ENCODE results near the gene GALC. TPM values are rescaled to one million over a fixed set of nuclear protein-coding genes. Genes with fewer than 3 reads are reported as not detected.
"Not testable (repeated sequence)": the region's sequence is repeated elsewhere in the genome, so short reads cannot be mapped to it uniquely, and the experiment has no call there.

The GALC gene
- 11.1 and 13.4 TPM in 2 replicates for total RNA-seq

DNA sequence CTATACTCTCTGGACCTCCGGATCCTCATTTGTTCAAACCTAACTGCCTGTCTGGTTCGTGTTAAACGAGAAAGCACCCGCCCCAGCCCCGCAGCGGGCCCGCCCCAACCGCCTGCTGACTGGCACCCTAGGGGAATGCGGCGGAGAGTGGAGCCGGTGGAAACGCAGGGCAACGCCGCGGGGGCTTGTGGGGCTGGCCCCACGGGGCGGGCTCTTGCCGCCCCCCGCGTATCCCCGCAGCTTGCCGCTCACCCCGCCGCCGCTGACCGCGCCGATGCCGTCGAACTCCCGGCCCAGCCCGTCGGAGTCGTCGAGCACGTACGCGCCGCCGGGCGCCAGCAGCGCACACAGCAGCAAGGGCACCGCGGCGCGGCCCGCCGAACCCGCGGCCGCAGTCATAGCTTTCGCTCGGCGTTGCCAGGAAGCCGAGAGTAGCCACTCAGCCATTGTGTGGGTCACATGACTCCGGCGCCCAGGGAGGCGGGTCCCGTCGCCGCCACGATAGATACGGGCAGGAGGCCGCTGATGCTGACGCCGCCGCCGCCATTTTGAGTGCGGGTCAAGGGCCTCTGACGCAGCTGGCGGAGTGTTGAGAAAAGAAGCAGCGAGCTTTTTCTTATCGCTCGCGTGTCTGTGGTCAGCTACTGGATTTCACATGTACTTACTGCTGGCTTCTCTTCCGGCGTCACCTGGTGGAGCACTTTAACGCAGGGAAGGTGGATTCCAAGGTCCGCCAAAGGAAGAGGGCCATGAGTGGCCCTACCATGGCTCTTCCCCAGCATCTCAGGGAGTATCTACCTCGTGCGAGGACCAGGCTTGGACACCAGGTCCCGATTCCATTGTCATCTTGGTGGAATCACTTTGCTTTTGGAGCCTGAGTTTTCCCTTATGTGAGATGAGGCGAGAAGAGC, at the start of gene GALC:
Gene GALC (minus strand): TSS at position 465 of the 911 bp plus-strand sequence. CDS start 18 bp downstream, at position 447.
- H3K4me1 Mint-ChIP-seq (ENCODE audit: low read depth), result peaks cover 54% of the 10 kb centered on the region
- peak within 1 kb of the TSS; percentile 93 for H3K27ac Mint-ChIP-seq

DNA sequence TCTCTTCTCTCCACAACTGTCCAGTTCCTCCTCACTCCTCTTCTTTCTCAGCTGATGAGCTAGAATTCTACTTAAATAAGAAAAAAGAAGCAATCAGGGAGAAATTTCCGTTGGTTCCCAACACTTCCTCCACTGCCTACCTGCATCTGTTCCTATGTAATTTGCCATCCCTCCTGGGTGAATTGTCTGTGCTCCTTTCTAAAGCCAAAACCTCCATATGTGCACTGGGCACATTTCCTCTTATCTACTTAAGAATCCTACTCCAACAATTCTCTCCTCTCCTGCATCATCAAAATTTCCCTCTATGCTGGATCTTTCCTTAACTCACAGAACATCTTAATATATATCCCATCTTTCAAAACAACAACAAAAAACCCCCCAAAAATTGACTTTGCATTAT, 47.2 kb upstream of the GALC start:
- H3K27ac Mint-ChIP-seq, result no peak overlapping the region
- intact Hi-C loops (cut with micrococcal nuclease), result no loop called here
- H3K4me1 Mint-ChIP-seq (ENCODE audit: low read depth), result peaks cover 26% of the 10 kb centered on the region
- H3K9me3 Mint-ChIP-seq, result no peaks in the 10 kb centered on the region
- no peaks in the 10 kb centered on the region for H3K36me3 Mint-ChIP-seq (ENCODE audit: low read depth)
- no peak overlapping the region for H3K4me3 Mint-ChIP-seq (ENCODE audit: low read depth)
- H3K27me3 Mint-ChIP-seq (ENCODE audit: low read depth), result peaks cover 3% of the 10 kb centered on the region
- no peak for DNase-seq (ENCODE audit: low spot score)

More for the DNA sequence above, at the start of gene GALC:
- Mint-ChIP-seq H3K36me3 (ENCODE audit: low read depth) (no peaks in the 10 kb centered on the region), H3K9me3 (peaks cover 3% of the 10 kb centered on the region), H3K4me3 (ENCODE audit: low read depth) (peak within 1 kb of the TSS; percentile 93), H3K27me3 (ENCODE audit: low read depth) (no peaks in the 10 kb centered on the region)
- peak; percentile 94 for DNase-seq (ENCODE audit: low spot score)
- intact Hi-C loops (cut with micrococcal nuclease), result loop anchor here (1.0 to 10.0 kb wide), 5 partner anchors 13 to 802 kb away; partner anchors contain the start of gene EML5

DNA sequence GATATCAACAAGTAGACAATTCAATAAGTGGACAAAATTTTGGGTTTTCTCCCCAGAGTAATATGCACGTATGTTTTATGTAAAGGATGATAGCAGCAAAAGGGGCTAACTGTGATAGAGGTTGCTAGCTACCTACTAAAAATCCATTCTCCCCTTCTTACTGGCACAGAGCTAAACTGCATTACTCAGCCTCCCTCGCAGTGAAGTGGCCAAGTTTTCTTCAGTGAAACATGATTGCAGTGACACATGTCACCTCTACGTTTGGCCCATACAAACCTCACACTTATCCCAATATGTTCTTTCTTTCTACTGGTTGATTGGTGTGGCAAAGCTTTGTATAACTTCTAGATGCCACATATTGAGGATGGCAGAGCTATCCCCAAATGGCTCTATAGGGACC, 46.2 kb upstream of the GALC start:
- Mint-ChIP-seq H3K36me3 (ENCODE audit: low read depth) (no peaks in the 10 kb centered on the region), H3K4me3 (ENCODE audit: low read depth) (no peak overlapping the region), H3K9me3 (no peaks in the 10 kb centered on the region), H3K27ac (no peak overlapping the region), H3K27me3 (ENCODE audit: low read depth) (peaks cover 3% of the 10 kb centered on the region), H3K4me1 (ENCODE audit: low read depth) (peaks cover 20% of the 10 kb centered on the region)
- intact Hi-C loops (cut with micrococcal nuclease), result no loop called here
- DNase-seq (ENCODE audit: low spot score), result no peak

DNA sequence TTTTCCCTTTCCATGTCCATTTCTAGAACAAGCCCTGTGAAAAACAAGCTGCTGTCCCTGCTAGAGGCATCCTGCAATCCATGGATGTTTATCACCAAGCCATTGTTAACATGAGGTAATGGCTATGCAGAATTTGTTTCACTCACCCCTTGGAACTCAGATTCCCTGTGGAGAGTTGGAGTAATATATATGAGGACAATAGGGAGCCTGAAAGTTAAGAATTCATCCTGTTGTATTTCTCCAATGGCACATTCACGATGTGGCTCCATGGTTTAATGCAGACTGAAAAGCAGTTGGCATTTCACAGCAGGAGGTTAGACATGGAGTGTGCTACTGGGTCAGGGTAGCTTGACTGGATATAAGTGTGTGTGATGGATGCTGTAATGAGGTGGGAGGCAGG, 44.3 kb upstream of the GALC start:
- H3K4me1 Mint-ChIP-seq (ENCODE audit: low read depth), result peaks cover 18% of the 10 kb centered on the region
- peaks cover 4% of the 10 kb centered on the region for H3K36me3 Mint-ChIP-seq (ENCODE audit: low read depth)
- no peak for DNase-seq (ENCODE audit: low spot score)
- H3K9me3 Mint-ChIP-seq, result peaks cover 5% of the 10 kb centered on the region
- peaks cover 3% of the 10 kb centered on the region for H3K27me3 Mint-ChIP-seq (ENCODE audit: low read depth)
- intact Hi-C loops (cut with micrococcal nuclease), result no loop called here
- H3K4me3 Mint-ChIP-seq (ENCODE audit: low read depth), result no peak overlapping the region
- H3K27ac Mint-ChIP-seq, result no peak overlapping the region

DNA sequence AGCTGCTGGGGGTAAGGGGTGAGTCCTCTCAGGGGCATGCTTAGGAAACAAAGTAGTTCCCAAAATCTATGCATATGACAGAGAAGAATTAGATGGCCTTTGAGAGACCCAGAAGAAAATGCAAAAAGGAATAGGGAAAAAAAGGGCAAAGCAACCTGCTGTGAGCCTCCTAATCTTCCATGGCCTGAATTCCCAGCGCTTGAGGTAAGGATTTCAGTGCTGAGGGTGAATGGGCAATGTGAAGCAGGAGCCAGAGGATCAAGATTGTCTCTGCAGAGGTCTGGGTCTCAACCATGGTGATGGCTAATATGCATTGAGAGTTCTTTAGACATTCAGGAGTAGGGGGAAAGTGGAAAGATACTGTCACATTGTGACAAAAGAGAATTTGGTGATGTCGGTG, 43.4 kb upstream of the GALC start:
- H3K9me3 Mint-ChIP-seq, result peaks cover 5% of the 10 kb centered on the region
- peaks cover 4% of the 10 kb centered on the region for H3K36me3 Mint-ChIP-seq (ENCODE audit: low read depth)
- H3K4me1 Mint-ChIP-seq (ENCODE audit: low read depth), result peaks cover 21% of the 10 kb centered on the region
- intact Hi-C loops (cut with micrococcal nuclease), result no loop called here
- H3K4me3 Mint-ChIP-seq (ENCODE audit: low read depth), result no peak overlapping the region
- peaks cover 3% of the 10 kb centered on the region for H3K27me3 Mint-ChIP-seq (ENCODE audit: low read depth)
- H3K27ac Mint-ChIP-seq, result no peak overlapping the region
- DNase-seq (ENCODE audit: low spot score), result no peak

DNA sequence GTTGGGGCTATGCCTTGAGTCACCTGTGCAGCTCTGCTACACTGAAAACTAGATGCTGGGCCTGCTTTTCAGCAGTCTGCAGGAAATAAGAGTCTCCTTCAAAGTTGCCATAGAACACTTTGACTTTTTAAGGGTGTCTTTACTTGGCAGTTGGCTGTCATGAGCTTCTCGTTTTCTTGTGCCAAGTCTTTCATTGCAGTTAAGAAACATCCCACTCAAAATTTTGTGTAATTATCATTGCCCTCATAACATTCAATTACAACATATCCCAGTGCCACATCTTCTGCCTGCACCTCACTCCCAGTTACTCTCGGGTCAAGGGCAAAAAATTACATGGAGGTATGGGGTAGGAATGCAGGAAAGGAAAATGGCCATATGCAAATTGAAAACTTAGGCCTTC, 41.1 kb upstream of the GALC start:
- Mint-ChIP-seq H3K4me1 (ENCODE audit: low read depth) (peaks cover 39% of the 10 kb centered on the region), H3K9me3 (peaks cover 11% of the 10 kb centered on the region), H3K27me3 (ENCODE audit: low read depth) (peaks cover 3% of the 10 kb centered on the region), H3K36me3 (ENCODE audit: low read depth) (peaks cover 10% of the 10 kb centered on the region), H3K27ac (no peak overlapping the region), H3K4me3 (ENCODE audit: low read depth) (no peak overlapping the region)
- intact Hi-C loops (cut with micrococcal nuclease), result no loop called here
- DNase-seq (ENCODE audit: low spot score), result no peak

DNA sequence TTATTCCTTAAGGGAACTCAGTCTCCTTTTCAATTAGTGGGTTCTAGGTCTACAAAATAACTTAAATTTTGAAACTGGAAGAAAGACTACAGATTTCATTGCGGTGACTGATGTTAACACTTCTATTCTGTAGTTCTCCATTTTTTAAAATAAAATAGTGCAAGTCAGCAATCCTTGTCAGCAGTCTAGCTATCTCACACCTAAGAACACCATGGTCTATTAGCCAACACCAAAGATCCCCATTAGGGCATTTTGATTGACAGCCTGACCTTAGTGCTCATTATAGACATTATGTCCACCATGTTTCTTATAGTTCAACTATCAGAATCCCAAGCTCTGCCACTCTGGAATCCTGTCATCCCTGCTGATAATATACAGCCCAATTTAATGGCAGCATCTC, 39.4 kb upstream of the GALC start:
- H3K27me3 Mint-ChIP-seq (ENCODE audit: low read depth), result peaks cover 2% of the 10 kb centered on the region
- H3K9me3 Mint-ChIP-seq, result peaks cover 11% of the 10 kb centered on the region
- no peak for DNase-seq (ENCODE audit: low spot score)
- intact Hi-C loops (cut with micrococcal nuclease), result no loop called here
- peaks cover 30% of the 10 kb centered on the region for H3K4me1 Mint-ChIP-seq (ENCODE audit: low read depth)
- no peak overlapping the region for H3K27ac Mint-ChIP-seq
- no peak overlapping the region for H3K4me3 Mint-ChIP-seq (ENCODE audit: low read depth)
- peaks cover 10% of the 10 kb centered on the region for H3K36me3 Mint-ChIP-seq (ENCODE audit: low read depth)

DNA sequence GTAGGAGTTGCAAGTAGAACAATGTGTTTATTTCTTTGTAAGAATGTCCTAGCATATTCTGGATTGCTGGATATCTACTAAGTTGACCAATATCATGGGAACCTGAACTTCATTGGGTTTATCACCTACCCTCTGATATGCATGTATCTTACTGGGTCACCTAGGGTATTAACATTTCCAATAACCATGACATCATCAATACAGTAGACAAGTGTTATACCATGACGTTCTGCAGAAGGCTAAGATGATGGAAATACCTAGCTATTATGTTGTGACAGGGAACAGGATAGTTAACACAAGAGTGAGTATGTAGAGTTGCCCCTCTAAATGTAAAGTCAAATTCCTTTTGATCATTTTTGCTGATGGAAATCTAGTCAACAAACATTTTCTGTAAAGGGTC, 37.9 kb upstream of the GALC start:
- no peak overlapping the region for H3K4me3 Mint-ChIP-seq (ENCODE audit: low read depth)
- peaks cover 38% of the 10 kb centered on the region for H3K4me1 Mint-ChIP-seq (ENCODE audit: low read depth)
- H3K9me3 Mint-ChIP-seq, result peaks cover 11% of the 10 kb centered on the region
- H3K27me3 Mint-ChIP-seq (ENCODE audit: low read depth), result no peaks in the 10 kb centered on the region
- no peak overlapping the region for H3K27ac Mint-ChIP-seq
- intact Hi-C loops (cut with micrococcal nuclease), result no loop called here
- no peak for DNase-seq (ENCODE audit: low spot score)
- peaks cover 15% of the 10 kb centered on the region for H3K36me3 Mint-ChIP-seq (ENCODE audit: low read depth)

DNA sequence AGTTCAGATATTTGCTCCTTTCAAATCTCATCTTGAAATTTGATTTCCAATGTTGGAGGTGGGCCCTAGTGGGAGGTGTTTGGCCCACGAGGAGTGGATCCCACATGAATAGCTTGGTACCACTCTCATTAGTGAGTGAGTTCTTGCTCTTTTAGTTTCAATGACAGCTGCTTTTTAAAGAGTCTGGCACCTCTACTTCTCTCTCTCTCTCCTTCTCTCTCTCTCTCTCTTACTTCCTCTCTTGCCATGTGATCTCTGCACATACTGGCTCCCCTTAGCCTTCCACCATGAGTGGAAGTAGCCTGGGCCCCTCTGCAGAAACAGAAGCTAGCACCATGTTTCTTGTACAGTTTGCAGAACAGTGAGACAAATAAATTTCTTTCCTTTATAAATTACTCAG, 37.1 kb upstream of the GALC start:
- no peak for DNase-seq (ENCODE audit: low spot score)
- intact Hi-C loops (cut with micrococcal nuclease), result no loop called here
- Mint-ChIP-seq H3K4me1 (ENCODE audit: low read depth) (peaks cover 47% of the 10 kb centered on the region), H3K36me3 (ENCODE audit: low read depth) (peaks cover 15% of the 10 kb centered on the region), H3K9me3 (peaks cover 11% of the 10 kb centered on the region), H3K27ac (peak overlapping the region; percentile 80), H3K27me3 (ENCODE audit: low read depth) (no peaks in the 10 kb centered on the region), H3K4me3 (ENCODE audit: low read depth) (no peak overlapping the region)

DNA sequence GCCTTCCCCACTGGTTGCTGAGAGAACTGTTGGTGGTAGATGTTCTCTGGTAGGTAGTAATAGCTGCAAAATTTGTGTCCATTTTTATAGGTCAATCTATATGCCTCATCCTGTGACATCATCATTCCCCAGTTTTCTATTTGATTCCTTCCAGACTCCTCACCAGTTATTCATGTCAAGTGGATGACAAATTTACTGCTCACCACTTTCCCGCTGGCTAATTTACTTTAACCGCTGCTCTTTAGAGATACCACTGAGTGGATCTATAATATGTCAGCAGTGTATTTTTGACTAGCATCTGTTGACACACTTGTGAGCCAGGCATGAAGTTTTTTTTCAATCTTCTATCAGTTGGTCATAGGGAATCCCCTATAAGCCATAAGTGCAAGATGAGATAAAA, 36.5 kb upstream of the GALC start:
- Mint-ChIP-seq H3K4me1 (ENCODE audit: low read depth) (peaks cover 52% of the 10 kb centered on the region), H3K27me3 (ENCODE audit: low read depth) (no peaks in the 10 kb centered on the region), H3K27ac (peak overlapping the region; percentile 72), H3K36me3 (ENCODE audit: low read depth) (peaks cover 15% of the 10 kb centered on the region), H3K4me3 (ENCODE audit: low read depth) (peak overlapping the region; percentile 2), H3K9me3 (peaks cover 11% of the 10 kb centered on the region)
- no peak for DNase-seq (ENCODE audit: low spot score)
- intact Hi-C loops (cut with micrococcal nuclease), result loop anchor here (1.0 kb wide), 3 partner anchors 15 to 34 kb away; no protein-coding TSS in a partner anchor

DNA sequence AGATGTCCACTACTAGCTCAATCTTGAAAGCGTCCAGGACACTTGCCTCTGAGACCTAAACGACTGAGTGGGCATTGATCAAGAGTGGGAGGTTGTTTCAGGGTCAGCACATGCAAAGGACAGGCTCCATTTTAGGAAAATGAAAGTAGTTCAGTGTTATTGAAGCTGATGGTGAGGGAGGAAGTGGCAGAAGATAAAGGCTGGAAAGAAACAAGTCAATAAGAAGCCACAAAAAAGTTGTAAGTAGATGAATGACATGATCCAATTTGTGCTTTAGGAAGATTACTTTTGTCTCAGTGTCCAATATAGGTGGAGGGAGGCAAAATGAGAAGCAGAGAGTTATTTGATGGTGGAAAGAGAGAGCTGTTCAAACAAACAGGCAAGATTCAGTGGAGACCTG, 33.9 kb upstream of the GALC start:
- peaks cover 6% of the 10 kb centered on the region for H3K9me3 Mint-ChIP-seq
- intact Hi-C loops (cut with micrococcal nuclease), result no loop called here
- H3K4me3 Mint-ChIP-seq (ENCODE audit: low read depth), result peak overlapping the region; percentile 30
- H3K27ac Mint-ChIP-seq, result peak overlapping the region; percentile 66
- H3K4me1 Mint-ChIP-seq (ENCODE audit: low read depth), result peaks cover 71% of the 10 kb centered on the region
- H3K27me3 Mint-ChIP-seq (ENCODE audit: low read depth), result no peaks in the 10 kb centered on the region
- peaks cover 11% of the 10 kb centered on the region for H3K36me3 Mint-ChIP-seq (ENCODE audit: low read depth)
- DNase-seq (ENCODE audit: low spot score), result no peak

DNA sequence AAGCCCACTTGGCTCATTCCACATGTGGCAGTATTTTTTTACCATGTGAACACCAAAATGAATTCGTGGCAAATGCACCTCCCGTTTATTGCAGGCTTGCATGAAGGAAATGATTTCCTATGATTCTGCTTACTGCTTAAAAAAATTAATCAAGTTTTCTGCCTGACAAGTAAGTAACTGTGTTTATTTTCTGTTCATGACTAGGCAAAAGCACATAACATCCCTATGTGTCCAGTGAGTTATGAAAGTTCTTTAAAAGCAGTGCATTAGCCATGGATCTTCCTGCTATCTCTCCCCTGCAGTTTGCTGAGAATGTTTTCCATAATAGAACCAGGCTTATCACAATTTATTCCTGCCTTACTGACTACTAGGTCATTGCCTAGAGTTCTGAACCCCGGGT, 32.3 kb upstream of the GALC start:
- Mint-ChIP-seq H3K36me3 (ENCODE audit: low read depth) (peaks cover 26% of the 10 kb centered on the region), H3K27ac (peak overlapping the region; percentile 33), H3K9me3 (peaks cover 6% of the 10 kb centered on the region), H3K4me1 (ENCODE audit: low read depth) (peaks cover 72% of the 10 kb centered on the region), H3K4me3 (ENCODE audit: low read depth) (no peak overlapping the region), H3K27me3 (ENCODE audit: low read depth) (no peaks in the 10 kb centered on the region)
- intact Hi-C loops (cut with micrococcal nuclease), result no loop called here
- no peak for DNase-seq (ENCODE audit: low spot score)

DNA sequence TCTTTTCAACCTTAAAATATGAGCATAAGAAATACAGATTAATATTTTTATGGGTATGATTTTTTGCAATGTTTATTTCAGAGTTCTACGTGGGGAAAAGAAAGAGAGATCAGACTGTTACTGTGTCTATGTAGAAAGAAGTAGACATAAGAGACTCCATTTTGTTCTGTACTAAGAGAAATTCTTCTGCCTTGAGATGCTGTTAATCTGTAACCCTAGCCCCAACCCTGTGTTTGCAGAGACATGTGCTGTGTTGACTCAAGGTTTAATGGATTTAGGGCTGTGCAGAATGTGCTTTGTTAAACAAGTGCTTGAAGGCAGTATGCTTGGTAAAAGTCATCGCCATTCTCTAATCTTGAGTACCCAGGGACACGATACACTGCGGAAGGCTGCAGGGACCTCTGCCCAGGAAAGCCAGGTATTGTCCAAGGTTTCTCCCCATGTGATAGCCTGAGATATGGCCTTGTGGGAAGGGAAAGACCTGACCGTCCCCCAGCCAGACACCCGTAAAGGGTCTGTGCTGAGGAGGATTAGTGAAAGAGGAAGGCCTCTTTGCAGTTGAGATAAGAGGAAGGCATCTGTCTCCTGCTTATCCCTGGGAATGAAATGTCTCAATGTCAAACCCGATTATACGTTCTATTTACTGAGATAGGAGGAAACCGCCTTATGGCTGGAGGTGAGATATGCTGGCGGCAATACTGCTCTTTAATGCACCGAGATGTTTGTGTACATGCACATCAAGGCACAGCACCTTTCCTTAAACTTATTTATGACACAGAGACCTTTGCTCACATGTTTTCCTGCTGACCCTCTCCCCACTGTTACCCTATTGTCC, 31.5 kb upstream of the GALC start:
- H3K27me3 Mint-ChIP-seq (ENCODE audit: low read depth); H3K9me3 Mint-ChIP-seq; DNase-seq (ENCODE audit: low spot score); intact Hi-C loops (cut with micrococcal nuclease); H3K4me3 Mint-ChIP-seq (ENCODE audit: low read depth): not testable (repeated sequence)
- Mint-ChIP-seq H3K36me3 (ENCODE audit: low read depth) (peaks cover 25% of the 10 kb centered on the region), H3K27ac (peak overlapping the region; percentile 78), H3K4me1 (ENCODE audit: low read depth) (peaks cover 70% of the 10 kb centered on the region)
